ENCODE data around the gene REC114. TPM values are rescaled to one million over a fixed set of nuclear protein-coding genes. Genes with fewer than 3 reads are reported as not detected.
"Not testable (repeated sequence)": the region's sequence is repeated elsewhere in the genome, so short reads cannot be mapped to it uniquely, and the experiment has no call there.

REC114 gene
- polyA plus RNA-seq, 1 experiment, result not detected

- ChIA-PET POLR2A (no interaction called here), CTCF (interaction anchor here (1.0 kb wide), 1 partner anchor 14 kb away, joined by 3 read pairs; no protein-coding TSS in a partner anchor)
- H3K27me3 ChIP-seq (ENCODE audit: control insufficient read depth, insufficient read depth, low read length), result no peaks in the 10 kb centered on the region
- no peak overlapping the region for H3K4me3 ChIP-seq (ENCODE audit: low read depth, low read length)
- DNase-seq (ENCODE audit: low read depth), result no peak
- no peaks in the 10 kb centered on the region for H3K36me3 ChIP-seq (ENCODE audit: control insufficient read depth, insufficient read depth, low read length)
- no peak for TF ChIP-seq CTCF (IDR thresholded peaks at IDR 0.05; ENCODE audit: insufficient read depth, low read depth, low read length)
Measured at GRCh38 chr15:73485372-73485771, 42.4 kb downstream of the REC114 start.

- DNase-seq (ENCODE audit: low read depth); H3K36me3 ChIP-seq (ENCODE audit: control insufficient read depth, insufficient read depth, low read length); POLR2A ChIA-PET; H3K27me3 ChIP-seq (ENCODE audit: control insufficient read depth, insufficient read depth, low read length); H3K4me3 ChIP-seq (ENCODE audit: low read depth, low read length): not testable (repeated sequence)
- CTCF ChIA-PET, result interaction anchor here (1.0 kb wide), 1 partner anchor 14 kb away, joined by 3 read pairs; no protein-coding TSS in a partner anchor
Measured at GRCh38 chr15:73485885-73486284, 42.9 kb downstream of the REC114 start.

- Histone ChIP-seq H3K27me3 (ENCODE audit: control insufficient read depth, insufficient read depth, low read length) (no peaks in the 10 kb centered on the region), H3K4me3 (ENCODE audit: low read depth, low read length) (no peak overlapping the region), H3K36me3 (ENCODE audit: control insufficient read depth, insufficient read depth, low read length) (no peaks in the 10 kb centered on the region)
- CTCF ChIA-PET, result no interaction called here
- POLR2A ChIA-PET, result no interaction called here
- TF ChIP-seq CTCF (IDR thresholded peaks at IDR 0.05; ENCODE audit: insufficient read depth, low read depth, low read length), result no peak
- no peak for DNase-seq (ENCODE audit: low read depth)
Measured at GRCh38 chr15:73488698-73489097, 45.7 kb downstream of the REC114 start.

GRCh38 chr15:73493922-73494321 lies 51.0 kb downstream of the REC114 start:
- no peak for TF ChIP-seq CTCF (IDR thresholded peaks at IDR 0.05; ENCODE audit: insufficient read depth, low read depth, low read length)
- Histone ChIP-seq H3K36me3 (ENCODE audit: control insufficient read depth, insufficient read depth, low read length) (no peaks in the 10 kb centered on the region), H3K27me3 (ENCODE audit: control insufficient read depth, insufficient read depth, low read length) (no peaks in the 10 kb centered on the region), H3K4me3 (ENCODE audit: low read depth, low read length) (no peak overlapping the region)
- ChIA-PET POLR2A (no interaction called here), CTCF (no interaction called here)
- DNase-seq (ENCODE audit: low read depth), result no peak

GRCh38 chr15:73495181-73495580 lies 52.2 kb downstream of the REC114 start:
- no peak for TF ChIP-seq CTCF (IDR thresholded peaks at IDR 0.05; ENCODE audit: insufficient read depth, low read depth, low read length)
- no peak for DNase-seq (ENCODE audit: low read depth)
- Histone ChIP-seq H3K4me3 (ENCODE audit: low read depth, low read length) (no peak overlapping the region), H3K36me3 (ENCODE audit: control insufficient read depth, insufficient read depth, low read length) (no peaks in the 10 kb centered on the region), H3K27me3 (ENCODE audit: control insufficient read depth, insufficient read depth, low read length) (no peaks in the 10 kb centered on the region)
- CTCF ChIA-PET, result interaction anchor here (0.6 kb wide), 1 partner anchor 267 kb away, joined by 3 read pairs; no protein-coding TSS in a partner anchor
- POLR2A ChIA-PET, result no interaction called here

GRCh38 chr15:73500696-73501095 lies 57.7 kb downstream of the REC114 start:
- Histone ChIP-seq H3K36me3 (ENCODE audit: control insufficient read depth, insufficient read depth, low read length) (no peaks in the 10 kb centered on the region), H3K27me3 (ENCODE audit: control insufficient read depth, insufficient read depth, low read length) (no peaks in the 10 kb centered on the region), H3K4me3 (ENCODE audit: low read depth, low read length) (no peak overlapping the region)
- no peak for TF ChIP-seq CTCF (IDR thresholded peaks at IDR 0.05; ENCODE audit: insufficient read depth, low read depth, low read length)
- ChIA-PET CTCF (no interaction called here), POLR2A (no interaction called here)
- DNase-seq (ENCODE audit: low read depth), result no peak
